GM12892 (cell line): ENCODE data around the gene SH3BGR.

Experiments used
- POLR2AphosphoS5 ChIP-seq: IDR thresholded peaks from 2 replicates; pipeline ENCODE4 v1.6.1; 2011; ENCODE audit warnings: low read depth, low read length, control low read depth
- TAF1 ChIP-seq: IDR thresholded peaks from 2 replicates; pipeline ENCODE4 v1.6.1; 2011; ENCODE audit warnings: low read depth, mild to moderate bottlenecking, control low read depth, low read length, borderline replicate concordance

GRCh38 chr21:39452207-39452969 lies 618 bp downstream of the SH3BGR start:
- TF ChIP-seq TAF1 = no peak
- TF ChIP-seq POLR2AphosphoS5 = no peak
